Testis (tissue), 3 donors: ENCODE results near the gene IL18BP. TPM values are rescaled to one million over a fixed set of nuclear protein-coding genes. Genes with fewer than 3 reads are reported as not detected.

Experiments
- DNase-seq: peaks from one replicate; pipeline ENCODE4 v3.0.0-alpha.2; 2019
- H3K27ac ChIP-seq, 2 donors: fragments of 200-600 bp; sonication (generic); one replicate each; pipeline ENCODE4 v1.5.1; 2019
- H3K27me3 ChIP-seq: fragments of 200-600 bp; sonication (generic); one replicate; pipeline ENCODE4 v1.5.1; 2019
- H3K36me3 ChIP-seq: fragments of 200-600 bp; sonication (generic); one replicate; pipeline ENCODE4 v1.5.1; 2017; ENCODE audit warnings: low read depth; ENCODE audit errors: missing control alignments
- H3K4me1 ChIP-seq: fragments of 200-600 bp; sonication (generic); one replicate; pipeline ENCODE4 v1.5.1; 2019
- H3K4me3 ChIP-seq, 2 donors: fragments of 200-600 bp; sonication (generic); one replicate each; pipeline ENCODE4 v1.5.1; 2017 to 2019
- H3K9me3 ChIP-seq: fragments of 200-600 bp; sonication (generic); one replicate; pipeline ENCODE4 v1.5.1; 2017
- POLR2A ChIP-seq: fragments of 450-650 bp; IDR thresholded peaks from one replicate; pipeline ENCODE4 v1.6.1; 2017; ENCODE audit warnings: antibody characterized with exemption, mild to moderate bottlenecking, moderate library complexity
- WGBS, 2 donors: methylation state at CpG; one replicate each; pipeline ENCODE4 v1.1.5; 2018; 5-methylcytosine and 5-hydroxymethylcytosine counted together
- intact Hi-C: fragments of 100-400 bp; cut with DNase I; formaldehyde crosslinking; loops from one replicate; pipeline ENCODE4 v1.15.1; 2023; ENCODE audit warnings: low total_unique reads
- polyA plus RNA-seq: library from polyadenylated mRNA; stranded (reverse); fragments of 350-450 nt; fragmentation: Illumina TruSeq; extraction: RNeasy Lipid Tissue Mini Kit (QIAGEN cat#74804); gene quantifications from one replicate; pipeline ENCODE4 v1.2.3, GENCODE V29; 2014; ENCODE audit warnings: low read depth, low replicate concordance; ENCODE audit not compliant: insufficient read depth
- total RNA-seq, 2 donors: library from RNA; depleted of rRNA; stranded (reverse); fragments of >200 nt; gene quantifications; one replicate each; pipeline ENCODE4 v1.2.3, GENCODE V29; 2016
- TF ChIP-seq, protein P1 (sequence below), 3 experiments: fragments of 450-650 bp in 2 of 3; fragments of 200-600 bp in 1 of 3; sonication (generic) in 1 of 3; IDR thresholded peaks; one replicate each; pipeline ENCODE4 v1.5.1; 2016 to 2019; ENCODE audit warnings: antibody characterized with exemption in 3 of 3, mild to moderate bottlenecking in 2 of 3, moderate library complexity in 1 of 3

Gene IL18BP
- total and polyA plus RNA-seq, 3 donors from 2014 or later = 11.7 to 16.8 (median 13.5) TPM

DNA sequence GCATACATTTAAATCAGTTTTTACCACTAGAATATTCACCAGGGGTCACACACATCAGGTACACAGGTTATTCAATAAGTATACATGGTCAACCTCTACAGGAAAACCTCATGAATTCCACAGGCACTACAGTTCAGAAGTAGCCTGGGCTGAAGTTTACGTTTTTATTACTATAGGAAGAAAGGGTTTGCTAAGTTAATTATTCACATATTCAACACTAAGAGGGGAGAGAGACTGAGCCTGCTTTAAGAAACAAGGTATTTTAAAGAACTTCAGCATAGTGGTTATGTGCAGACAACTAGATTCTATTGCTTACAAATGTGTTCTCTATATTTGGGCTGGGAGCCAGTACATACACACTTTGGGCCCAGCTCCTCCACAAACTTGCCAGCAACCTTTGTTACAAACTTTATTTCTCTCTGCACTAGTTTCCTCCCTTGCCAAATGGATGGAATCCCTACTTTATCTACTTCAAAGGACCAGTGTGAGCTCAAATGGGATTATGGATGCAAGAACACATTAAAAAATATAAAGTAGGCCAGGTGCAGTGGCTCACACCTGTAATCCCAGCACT is 31.9 kb downstream of the IL18BP start:
- no peak for DNase-seq
- Histone ChIP-seq H3K4me3 (no peak overlapping the region), H3K4me1 (peaks cover 24% of the 10 kb centered on the region), H3K36me3 (no peaks in the 10 kb centered on the region), H3K9me3 (no peaks in the 10 kb centered on the region), H3K27me3 (no peaks in the 10 kb centered on the region), H3K27ac (no peak overlapping the region)
- WGBS, 2 donors = 44 to 65% methylated on average over 1 of the region's 1 CpG
- intact Hi-C loops = no loop called here
- TF ChIP-seq POLR2A = no peak
- TF ChIP-seq, protein P1, sequence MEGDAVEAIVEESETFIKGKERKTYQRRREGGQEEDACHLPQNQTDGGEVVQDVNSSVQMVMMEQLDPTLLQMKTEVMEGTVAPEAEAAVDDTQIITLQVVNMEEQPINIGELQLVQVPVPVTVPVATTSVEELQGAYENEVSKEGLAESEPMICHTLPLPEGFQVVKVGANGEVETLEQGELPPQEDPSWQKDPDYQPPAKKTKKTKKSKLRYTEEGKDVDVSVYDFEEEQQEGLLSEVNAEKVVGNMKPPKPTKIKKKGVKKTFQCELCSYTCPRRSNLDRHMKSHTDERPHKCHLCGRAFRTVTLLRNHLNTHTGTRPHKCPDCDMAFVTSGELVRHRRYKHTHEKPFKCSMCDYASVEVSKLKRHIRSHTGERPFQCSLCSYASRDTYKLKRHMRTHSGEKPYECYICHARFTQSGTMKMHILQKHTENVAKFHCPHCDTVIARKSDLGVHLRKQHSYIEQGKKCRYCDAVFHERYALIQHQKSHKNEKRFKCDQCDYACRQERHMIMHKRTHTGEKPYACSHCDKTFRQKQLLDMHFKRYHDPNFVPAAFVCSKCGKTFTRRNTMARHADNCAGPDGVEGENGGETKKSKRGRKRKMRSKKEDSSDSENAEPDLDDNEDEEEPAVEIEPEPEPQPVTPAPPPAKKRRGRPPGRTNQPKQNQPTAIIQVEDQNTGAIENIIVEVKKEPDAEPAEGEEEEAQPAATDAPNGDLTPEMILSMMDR (IDR thresholded peaks at IDR 0.05) = no peak

DNA sequence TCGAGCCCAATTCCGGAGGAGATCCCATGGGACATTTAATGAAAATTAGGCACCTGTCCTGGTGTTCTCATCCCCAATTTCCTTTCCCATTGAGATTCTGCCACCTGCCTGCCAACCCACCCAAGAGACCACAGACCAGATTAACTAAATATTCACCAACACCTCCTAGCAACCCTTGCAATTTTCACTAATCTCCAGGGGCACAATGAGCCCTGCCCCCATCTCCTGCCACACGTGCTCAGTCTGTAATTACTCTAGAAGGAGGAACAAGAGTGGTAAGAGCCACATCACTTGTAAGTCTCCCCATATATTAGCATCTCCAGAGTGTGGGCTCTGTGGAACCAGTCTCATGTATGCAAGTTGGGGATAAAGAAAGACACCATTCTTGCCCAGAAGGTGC is 38.0 kb downstream of the IL18BP start:
- TF ChIP-seq POLR2A = no peak
- TF ChIP-seq, protein P1 (IDR thresholded peaks at IDR 0.05) = no peak
- intact Hi-C loops = no loop called here
- no peak for DNase-seq
- Histone ChIP-seq H3K9me3 (no peaks in the 10 kb centered on the region), H3K4me1 (peaks cover 28% of the 10 kb centered on the region), H3K27me3 (no peaks in the 10 kb centered on the region), H3K4me3 (no peak overlapping the region), H3K36me3 (no peaks in the 10 kb centered on the region), H3K27ac (no peak overlapping the region)
- WGBS, 2 donors = 59 to 68% methylated on average over 3 of the region's 3 CpGs

DNA sequence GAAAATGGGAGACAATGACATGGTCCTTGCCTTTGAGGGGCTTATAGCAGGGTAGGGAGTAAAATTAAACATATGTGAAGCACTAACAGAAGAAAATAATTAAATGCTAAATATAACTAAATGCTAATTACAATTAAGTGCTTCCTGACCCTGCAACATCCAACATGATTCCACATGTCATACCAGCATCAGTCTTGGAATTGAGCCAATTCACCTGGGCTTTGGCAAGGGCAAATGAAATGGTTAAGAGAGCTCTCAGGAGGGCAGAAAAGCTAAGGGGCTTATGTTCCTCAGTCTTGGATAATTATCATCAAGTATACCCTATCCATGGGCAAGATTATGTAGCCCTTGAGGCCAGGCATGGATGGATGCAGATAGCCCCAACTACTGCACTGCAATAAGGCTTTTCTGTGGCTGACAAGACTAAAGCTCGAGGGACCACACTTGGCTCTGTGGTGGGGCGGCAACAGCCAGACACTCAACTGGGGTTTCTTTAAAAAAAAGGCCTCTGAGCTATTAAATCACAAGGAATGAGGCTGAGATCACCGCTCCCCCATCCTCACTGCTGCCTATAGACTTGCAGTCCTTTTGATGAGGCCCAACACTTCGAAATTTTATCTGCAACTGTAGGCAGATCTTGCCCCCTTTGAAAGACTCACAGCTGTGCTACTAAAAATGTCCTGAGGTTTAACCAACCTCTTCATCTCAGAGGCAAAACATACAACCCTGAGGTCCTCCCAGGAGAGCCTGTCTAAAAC is 39.0 kb downstream of the IL18BP start:
- Histone ChIP-seq H3K4me3 (no peak overlapping the region), H3K27ac (peak overlapping the region; percentile 97 to 98), H3K9me3 (no peaks in the 10 kb centered on the region), H3K36me3 (no peaks in the 10 kb centered on the region), H3K4me1 (peaks cover 38% of the 10 kb centered on the region), H3K27me3 (no peaks in the 10 kb centered on the region)
- intact Hi-C loops = no loop called here
- no peak for DNase-seq
- 39 to 41% methylated on average over 3 to 4 of the region's 4 CpGs for WGBS, 2 donors
- TF ChIP-seq, protein P1 (IDR thresholded peaks at IDR 0.05) = no peak
- no peak for TF ChIP-seq POLR2A

DNA sequence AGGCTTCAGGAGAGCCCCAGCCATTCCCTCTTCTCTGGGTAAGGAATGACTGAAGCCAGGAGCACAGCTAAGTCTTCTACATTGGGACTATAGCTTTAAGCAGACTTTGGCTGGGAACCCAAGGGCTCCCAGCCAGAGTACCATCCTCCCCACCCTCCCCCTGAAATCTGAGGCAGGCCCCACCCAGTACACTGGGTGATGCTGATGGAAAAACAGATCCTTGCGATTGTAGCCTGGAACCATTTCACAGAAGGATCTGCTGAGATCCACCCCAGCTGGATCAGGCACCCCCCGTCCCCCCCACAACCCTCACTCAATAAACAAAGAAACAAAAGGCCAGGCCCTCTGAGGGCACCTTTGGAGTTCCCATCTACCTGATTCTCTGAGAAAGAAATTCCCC is 39.8 kb downstream of the IL18BP start:
- Histone ChIP-seq H3K36me3 (no peaks in the 10 kb centered on the region), H3K4me1 (peaks cover 39% of the 10 kb centered on the region), H3K27me3 (no peaks in the 10 kb centered on the region), H3K4me3 (peak overlapping the region; percentile 67 to 70), H3K27ac (peak overlapping the region; percentile 97 to 98), H3K9me3 (no peaks in the 10 kb centered on the region)
- intact Hi-C loops = no loop called here
- 22 to 57% methylated on average over 1 to 2 of the region's 2 CpGs for WGBS, 2 donors
- TF ChIP-seq, protein P1 (IDR thresholded peaks at IDR 0.05) = no peak
- TF ChIP-seq POLR2A = no peak
- peak; percentile 80 for DNase-seq
